Fibroblast of peridontal ligament (primary cell): Measurements from ENCODE around the gene MYCL.

Source experiments
- DNase-seq: peaks from one replicate; pipeline ENCODE4 v3.0.0-alpha.2; 2010; ENCODE audit errors: extremely low read depth

Gene MYCL

DNA sequence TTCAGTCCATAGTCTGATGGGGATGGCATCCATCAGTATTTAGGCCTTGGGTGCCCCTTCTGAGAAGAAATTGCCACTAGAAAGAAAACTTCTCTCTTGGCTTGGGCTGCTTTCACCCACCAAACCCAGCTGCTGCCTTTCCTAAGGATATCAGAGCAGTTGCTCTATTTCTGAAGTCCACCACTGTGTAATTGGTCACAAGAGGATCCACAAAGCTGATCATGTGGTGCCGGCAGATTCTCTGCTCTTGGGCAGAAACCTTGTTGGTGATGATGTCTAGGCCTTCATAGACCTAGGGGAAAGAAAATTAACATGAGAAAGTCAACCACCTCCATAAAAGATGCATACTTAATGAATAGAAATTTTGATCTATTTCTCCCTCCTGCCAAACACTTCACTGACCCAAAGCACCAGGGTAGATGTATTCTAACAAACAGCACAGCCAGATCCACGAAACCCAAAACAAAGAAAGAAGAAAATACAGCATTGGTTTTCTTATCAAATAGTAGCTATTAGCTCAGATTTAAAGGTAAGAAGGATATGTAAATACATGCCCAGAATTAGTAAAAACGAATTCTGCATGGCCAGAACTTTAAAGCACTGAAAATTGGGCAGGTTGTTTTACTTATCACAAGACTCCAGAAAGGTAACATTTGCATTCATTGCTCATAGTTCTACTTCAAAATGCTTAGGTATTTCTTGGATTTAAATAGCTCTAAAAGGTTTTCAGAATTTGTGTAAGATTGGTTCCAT is 44.4 kb downstream of the MYCL start:
- DNase-seq = no peak

DNA sequence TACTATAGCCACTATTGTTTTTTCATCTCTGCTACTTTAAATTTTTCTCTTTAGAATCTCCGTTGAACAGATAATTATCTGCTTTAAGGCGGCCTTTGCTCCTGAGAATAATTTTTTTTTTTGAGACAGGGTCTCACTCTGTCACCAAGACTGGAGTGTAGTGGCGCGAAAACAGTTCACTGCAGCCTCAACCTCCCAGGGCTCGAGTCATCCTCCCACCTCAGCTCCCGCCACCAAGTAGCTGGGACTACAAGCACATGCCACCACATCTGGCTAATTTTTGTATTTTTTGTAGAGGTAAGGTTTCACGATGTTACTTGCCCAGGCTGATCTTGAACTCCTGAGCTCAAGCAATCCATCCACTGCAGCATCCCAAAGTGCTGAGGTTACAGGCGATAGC is 47.0 kb downstream of the MYCL start:
- no peak for DNase-seq

GRCh38 chr1:39854314-39854713 is 47.4 kb downstream of the MYCL start:
- DNase-seq = no peak

DNA sequence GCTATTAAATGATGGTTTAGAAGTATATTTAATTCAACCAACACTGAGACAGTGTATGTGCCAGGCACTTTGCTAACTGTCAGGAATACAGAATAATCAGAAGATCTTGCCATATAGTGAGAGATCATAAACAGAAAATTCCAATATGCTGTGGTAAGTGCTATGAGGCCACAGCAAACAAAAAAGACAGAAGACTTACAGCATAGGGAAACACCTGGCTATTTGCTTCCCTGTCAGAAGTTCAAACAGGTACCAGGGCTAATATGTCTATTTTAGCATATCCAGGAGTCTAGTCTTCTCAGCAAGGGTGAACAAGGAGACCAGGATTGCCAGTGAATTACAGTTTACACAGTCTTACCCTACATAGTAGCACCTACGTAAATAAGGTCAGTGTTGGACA is 48.8 kb downstream of the MYCL start:
- no peak for DNase-seq

GRCh38 chr1:39852214-39852791 is 49.4 kb downstream of the MYCL start:
- no peak for DNase-seq

GRCh38 chr1:39850606-39851216 is 51.0 kb downstream of the MYCL start:
- no peak for DNase-seq

- no peak for DNase-seq
Measured at GRCh38 chr1:39849203-39849602, 52.5 kb downstream of the MYCL start.

DNA sequence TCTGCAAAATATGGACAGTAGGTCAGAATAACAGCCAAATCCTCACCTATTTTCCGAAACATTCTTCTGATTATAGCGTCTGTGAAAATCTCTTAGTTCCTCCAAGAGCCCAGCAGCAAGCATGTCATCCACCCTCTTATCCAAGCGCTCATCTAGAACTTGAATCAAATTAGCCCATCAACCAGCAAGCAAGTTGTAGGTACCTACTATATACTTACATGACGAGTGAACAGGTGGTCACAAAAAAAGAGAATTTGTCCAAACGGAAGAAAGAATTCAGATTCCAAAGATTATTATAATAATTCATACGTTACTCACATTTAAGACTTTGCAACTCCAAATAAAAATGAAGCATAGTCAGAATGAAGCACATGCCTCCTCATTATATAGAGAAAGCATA is 53.8 kb downstream of the MYCL start:
- DNase-seq = no peak

DNA sequence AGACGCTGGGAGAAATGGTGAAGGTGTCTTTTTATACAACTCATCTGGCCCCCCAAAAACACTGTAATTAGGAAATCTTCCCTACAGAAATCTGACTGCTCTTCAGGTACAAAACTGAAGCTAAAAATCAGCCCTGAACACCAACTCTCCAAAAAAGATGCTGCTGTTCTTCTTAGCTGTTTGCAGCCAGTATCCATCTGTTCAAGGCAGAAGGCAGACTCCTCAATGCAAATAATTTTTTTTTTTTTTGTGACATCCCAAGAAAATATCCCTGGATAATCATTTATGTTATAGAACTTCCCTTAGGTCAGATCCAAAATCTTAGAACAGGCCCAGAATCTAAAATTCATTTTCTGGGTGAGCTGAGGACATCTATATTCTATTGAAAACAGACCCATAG is 54.9 kb downstream of the MYCL start:
- DNase-seq = no peak

GRCh38 chr1:39845569-39846566 is 55.8 kb downstream of the MYCL start:
- DNase-seq = peak; percentile 74
